Fibroblast of mammary gland (primary cell): ENCODE data around the gene ASCL4.

Experiments
- DNase-seq: peaks from one replicate; pipeline ENCODE4 v3.0.0-alpha.2; 2010; ENCODE audit warnings: low read depth
- H3K4me3 ChIP-seq: 2 replicates; pipeline ENCODE4 v1.5.1; 2011; ENCODE audit warnings: low read depth, mild to moderate bottlenecking, low read length, moderate library complexity; ENCODE audit not compliant: control insufficient read depth
- CTCF ChIP-seq: conservative IDR thresholded peaks from 2 replicates; pipeline ENCODE4 v1.5.1; 2011; ENCODE audit warnings: low read depth, low read length, inconsistent platforms; ENCODE audit not compliant: control insufficient read depth, insufficient read depth

The ASCL4 gene

DNA sequence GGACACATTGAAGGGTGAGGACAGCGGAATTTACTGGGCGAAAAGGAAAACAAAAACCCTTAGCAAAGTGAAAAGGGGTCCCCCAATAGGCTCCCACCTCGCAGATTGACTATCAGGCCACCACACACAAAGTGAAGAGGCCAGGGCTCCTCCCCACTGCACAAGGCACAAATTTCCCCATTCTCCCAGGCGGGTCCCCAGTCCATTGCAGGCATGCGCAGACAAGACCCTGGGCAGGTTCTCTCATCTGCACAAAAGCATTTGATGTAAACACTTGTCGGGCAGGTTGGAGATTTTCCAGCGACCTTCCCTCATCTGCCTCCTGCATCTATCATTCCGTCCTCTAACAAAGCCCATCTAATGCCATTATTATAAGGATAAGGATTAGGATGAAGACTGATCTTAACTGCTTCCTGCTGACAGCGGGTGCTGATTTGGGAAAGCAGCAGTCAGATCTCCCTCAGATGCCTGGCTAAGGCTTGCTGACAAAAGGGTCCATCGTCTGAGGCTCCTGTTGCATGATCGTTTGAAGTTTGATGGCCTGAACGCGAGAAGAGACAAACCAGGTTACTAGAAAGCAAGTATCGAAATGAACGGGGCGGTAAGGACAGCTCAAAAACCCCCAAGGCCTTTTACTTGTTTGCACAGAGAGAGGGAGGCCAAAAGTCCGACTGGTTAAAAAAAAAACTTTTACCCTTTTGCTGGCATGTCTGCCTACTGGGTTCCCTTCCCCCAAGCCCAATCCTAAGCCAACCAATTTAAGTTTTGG lies 14.4 kb downstream of the ASCL4 start:
- no peak for TF ChIP-seq CTCF
- H3K4me3 ChIP-seq, result no peak overlapping the region
- DNase-seq, result no peak

DNA sequence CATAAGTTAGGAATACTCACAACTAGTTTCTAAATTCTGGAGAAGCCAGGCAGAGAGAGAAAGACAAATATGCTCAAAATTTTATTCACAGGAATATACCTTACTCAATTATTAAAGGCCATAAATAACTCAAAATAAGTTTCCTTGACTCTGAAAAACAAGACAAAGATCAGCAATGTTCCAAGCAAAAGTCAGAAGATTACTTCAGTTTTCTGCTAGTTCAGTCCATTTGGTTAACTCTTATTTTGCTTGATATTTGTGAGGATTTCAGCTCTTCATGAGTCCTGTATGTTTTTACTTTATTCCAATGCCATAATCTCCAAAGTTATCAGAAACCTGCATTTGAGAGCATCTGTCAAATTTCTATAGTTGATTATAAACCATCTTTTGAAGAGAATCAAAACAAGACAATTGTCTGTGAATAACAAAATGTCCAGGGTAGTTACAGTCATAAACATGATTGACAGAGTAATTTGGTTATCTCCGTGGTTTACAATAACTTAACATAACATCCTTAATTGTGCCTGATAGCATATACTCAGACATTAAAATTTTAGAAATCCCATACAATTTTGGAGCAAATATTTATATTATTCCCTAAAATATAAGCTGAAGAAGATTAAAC lies 17.1 kb downstream of the ASCL4 start:
- H3K4me3 ChIP-seq, result no peak overlapping the region
- no peak for DNase-seq
- no peak for TF ChIP-seq CTCF

- DNase-seq, result no peak
- TF ChIP-seq CTCF, result no peak
These were observed 19.9 kb downstream of the ASCL4 start for GRCh38 chr12:107794451-107794850.

DNA sequence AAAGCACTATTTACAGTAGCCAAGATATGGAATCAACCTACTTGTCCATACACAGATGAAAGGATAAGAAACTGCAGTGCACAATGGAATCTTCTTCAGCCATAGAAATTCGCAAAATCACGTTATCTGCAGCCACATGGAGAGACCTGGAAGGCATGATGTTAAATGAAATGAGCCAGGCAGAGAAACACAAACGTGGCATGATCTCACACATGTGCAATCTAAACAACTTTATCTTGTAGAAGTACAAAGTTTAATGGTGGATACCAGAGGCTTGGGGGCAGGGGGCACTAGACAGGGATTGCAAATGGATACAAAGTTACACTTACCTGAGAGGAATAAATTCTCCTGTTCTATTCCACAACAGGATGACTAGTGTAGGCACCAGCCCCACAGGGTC lies 24.1 kb downstream of the ASCL4 start:
- no peak overlapping the region for H3K4me3 ChIP-seq
- DNase-seq, result no peak
- no peak for TF ChIP-seq CTCF

More at GRCh38 chr12:107794451-107794850, 19.9 kb downstream of the ASCL4 start:
- no peak overlapping the region for H3K4me3 ChIP-seq

GRCh38 chr12:107801150-107801549 lies 26.6 kb downstream of the ASCL4 start:
- TF ChIP-seq CTCF, result no peak
- peak; percentile 4 for DNase-seq
- no peak overlapping the region for H3K4me3 ChIP-seq

GRCh38 chr12:107803092-107803491 lies 28.6 kb downstream of the ASCL4 start:
- H3K4me3 ChIP-seq, result no peak overlapping the region
- no peak for TF ChIP-seq CTCF

More at GRCh38 chr12:107803092-107803491, 28.6 kb downstream of the ASCL4 start:
- no peak for DNase-seq
